HG03045 (cell line): ENCODE data around the gene MED29.
A peak's percentile ranks its signal among the peaks of the same experiment; 100 is the strongest.

Experiments
- ATAC-seq: cut with Tn5 transposase; IDR thresholded peaks from one replicate; pipeline ENCODE4 v1.9.1; 2021; ENCODE audit warnings: mild to moderate bottlenecking, moderate library complexity; ENCODE audit not compliant: unreplicated experiment

Gene MED29

DNA sequence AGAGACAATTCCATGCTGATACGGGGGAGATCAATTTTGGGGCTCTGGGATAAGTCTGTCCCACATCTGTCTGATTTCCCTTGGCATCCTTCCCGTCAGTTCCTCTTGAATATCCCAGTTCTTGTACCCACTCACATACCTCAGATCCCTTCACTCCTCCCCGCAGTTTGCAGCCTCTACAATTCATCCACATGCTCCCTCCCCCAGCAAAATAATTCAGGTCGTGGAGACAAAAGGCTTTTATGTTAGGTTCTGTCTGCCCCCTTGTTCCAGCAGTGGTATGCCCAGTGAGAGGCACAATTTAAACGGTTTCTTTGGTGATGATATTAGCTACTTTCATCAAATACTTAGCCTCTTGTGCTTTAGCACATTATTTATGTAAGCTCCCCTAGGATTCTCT, 35.0 kb downstream of the MED29 start:
- ATAC-seq, result no peak

DNA sequence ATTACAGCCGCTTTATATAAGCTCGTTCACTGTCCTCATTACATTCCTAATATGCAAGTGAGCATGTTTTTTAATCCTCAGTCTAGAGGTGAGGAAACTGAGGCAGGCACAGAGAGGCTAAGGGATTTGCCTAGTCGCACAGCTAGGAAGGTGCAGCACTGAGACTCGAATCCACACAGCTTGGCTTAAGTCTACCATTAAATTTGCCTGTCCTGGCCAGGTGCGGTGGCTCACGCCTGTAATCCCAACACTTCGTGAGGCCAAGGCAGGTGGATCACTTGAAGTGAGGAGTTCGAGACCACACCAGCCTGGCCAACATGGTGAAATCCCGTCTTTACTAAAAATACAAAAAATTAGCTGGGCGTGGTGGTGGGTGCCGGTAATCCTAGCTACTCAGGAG, 36.5 kb downstream of the MED29 start:
- ATAC-seq, result no peak

- no peak for ATAC-seq
Observed at GRCh38 chr19:39428283-39429112, 37.3 kb downstream of the MED29 start.

GRCh38 chr19:39430675-39431593, 39.8 kb downstream of the MED29 start:
- ATAC-seq, result no peak

DNA sequence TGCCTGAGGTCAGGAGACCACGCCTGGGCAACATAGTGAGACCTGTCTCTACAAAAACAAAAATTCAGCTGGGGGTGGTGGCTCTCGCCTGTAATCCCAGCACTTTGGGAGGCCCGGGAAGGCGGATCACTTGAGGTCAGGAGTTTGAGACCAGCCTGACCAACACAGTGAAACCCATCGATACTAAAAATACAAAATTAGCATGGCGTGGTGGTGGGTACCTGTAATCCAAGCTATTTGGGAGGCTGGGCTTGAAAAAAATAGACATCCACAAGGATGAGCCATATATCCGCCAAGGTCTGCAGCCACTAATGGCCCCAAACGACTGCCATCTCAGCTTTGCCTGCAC, 41.5 kb downstream of the MED29 start:
- ATAC-seq, result no peak

- no peak for ATAC-seq
Observed at GRCh38 chr19:39433480-39434079, 42.4 kb downstream of the MED29 start.

DNA sequence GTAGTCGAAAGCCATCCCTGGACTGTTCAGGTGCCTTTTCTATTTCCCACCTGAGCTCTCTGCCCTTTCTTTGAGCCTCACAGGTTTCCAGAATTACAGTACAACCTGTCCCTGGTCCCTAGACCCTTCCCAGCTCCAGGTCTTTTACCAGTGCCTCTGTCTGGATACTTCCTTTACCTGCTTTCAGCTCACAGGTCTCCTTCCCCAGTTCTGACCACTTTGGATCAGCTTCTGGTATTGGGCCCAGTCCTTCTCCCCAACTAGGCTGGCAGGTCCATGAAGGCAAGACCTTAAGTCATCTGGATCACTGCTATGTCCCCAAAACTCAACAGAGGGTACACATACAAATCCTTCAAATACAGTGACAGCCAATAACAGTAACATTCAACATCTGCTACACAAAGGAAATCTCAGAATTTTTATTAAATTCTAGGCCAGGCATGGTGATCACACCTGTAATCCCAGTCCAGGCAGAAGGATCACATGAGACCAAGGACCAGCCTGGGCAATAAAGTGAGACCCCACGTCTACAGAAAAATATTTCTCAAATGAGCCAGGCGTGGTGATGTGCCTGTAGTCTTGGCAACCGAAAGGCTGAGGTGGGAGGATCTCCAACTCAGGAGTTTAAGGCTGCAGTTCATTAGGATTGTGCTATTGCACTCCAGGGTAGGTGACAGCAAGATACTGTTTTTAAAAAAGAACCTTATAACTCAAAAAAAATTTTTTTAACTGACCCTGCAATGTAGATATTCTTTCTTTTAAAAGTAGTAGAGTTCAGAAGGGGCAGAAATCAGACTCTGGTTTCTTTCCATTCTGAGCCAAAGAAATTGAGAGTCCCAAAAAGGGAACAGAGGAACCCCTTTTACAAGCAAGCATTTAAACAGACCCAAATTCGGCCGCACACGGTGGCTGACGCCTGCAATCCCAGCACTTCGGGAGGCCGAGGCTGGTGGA, 43.2 kb downstream of the MED29 start:
- ATAC-seq, result no peak

DNA sequence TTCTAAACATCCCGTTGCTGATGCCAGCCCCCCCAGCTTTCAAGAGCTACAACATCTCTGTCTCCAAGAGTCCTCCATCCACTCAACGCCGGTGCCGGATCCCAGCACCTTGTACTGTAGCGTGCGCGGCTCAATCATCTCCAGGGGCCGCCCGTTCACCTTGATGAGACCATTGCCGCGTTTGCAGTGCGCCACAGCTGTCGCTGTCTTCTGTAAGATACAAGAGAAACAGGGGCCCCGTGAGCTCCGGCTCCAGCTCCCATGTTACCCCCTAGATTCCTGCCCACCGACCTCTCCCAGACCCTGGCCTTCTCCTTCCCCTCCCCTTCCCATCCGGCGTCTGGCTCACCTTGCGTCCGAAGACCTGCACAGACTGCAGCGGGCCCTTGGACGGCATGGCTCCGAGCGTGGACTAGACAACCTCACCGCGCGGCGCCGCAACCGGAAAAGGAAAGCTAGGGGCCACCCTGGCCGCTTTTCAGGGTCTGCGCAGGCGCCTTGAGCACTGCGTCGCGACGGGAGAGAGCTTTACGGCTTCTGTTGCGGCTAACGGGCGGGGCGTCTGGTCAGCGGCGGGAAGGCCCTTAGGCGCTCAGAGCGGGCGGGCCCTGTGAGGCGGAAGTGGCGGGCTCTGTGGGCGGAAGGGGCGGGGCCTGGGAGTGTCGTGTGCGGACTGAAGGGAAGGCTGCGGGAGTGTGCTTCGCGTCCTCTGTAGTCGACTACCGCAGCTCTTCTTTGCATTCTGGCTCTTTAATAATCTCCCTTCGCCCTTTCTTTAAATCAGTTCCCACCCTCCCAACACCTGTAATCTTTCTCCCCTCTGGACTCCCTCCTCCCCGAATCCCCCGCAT, 44.5 kb downstream of the MED29 start, which contains the start of gene RPS16:
RPS16 (minus strand) TSS at position 451 of the 851 bp plus-strand sequence; CDS start at position 397, 54 bp downstream.
- ATAC-seq, result peak; percentile 78

GRCh38 chr19:39436350-39436716, 45.2 kb downstream of the MED29 start:
- ATAC-seq, result no peak

GRCh38 chr19:39438270-39438934, 47.2 kb downstream of the MED29 start:
- ATAC-seq, result no peak

- ATAC-seq, result no peak
Observed at GRCh38 chr19:39444598-39445195, 53.5 kb downstream of the MED29 start.

DNA sequence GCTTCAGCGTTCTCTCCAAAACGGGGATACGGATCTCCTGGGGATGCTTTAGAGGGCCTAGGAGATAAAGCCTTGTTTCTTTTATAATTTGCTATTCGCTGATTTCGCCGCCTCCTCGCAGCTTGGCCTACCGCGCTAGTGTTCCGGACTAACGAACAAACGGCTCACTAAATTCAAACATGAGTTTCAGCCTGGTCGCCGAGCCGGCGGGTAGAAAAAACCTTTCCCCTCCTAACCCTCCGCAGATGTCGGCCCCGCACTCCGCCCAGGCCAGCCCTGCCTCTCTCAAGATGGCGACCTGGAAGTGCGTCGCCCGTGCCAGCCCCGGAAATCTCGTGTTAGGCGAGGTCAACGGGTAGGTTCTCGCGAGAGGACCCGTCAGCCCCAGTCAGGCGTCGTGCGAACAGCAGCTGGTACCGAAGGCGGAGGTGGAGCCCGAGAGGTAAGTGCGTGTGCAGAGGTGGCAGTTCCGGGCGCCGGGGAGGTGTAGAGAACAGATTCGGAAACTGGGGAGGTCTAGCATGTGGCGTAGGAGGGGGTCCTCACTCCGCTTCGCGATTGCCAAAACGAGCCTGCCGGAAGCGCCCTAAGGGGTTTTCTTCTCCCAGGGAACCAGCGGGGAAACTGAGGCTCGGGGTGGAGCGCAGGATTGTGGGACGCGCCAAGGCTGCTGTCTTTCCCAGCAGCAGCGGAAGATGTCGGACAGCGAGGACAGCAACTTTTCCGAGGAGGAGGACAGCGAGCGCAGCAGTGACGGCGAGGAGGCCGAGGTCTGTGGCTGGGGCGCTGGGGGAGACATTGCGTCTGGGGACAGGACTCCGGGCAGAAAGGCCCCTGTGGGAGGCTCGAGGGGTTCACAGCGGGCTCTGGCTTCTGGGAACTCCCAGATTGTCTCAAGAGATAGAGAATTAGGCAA, 54.3 kb downstream of the MED29 start, which contains the start of gene SUPT5H:
SUPT5H (plus strand) TSS at position 387 of the 916 bp plus-strand sequence; CDS start at position 696, 309 bp downstream.
- ATAC-seq, result peak; percentile 81

DNA sequence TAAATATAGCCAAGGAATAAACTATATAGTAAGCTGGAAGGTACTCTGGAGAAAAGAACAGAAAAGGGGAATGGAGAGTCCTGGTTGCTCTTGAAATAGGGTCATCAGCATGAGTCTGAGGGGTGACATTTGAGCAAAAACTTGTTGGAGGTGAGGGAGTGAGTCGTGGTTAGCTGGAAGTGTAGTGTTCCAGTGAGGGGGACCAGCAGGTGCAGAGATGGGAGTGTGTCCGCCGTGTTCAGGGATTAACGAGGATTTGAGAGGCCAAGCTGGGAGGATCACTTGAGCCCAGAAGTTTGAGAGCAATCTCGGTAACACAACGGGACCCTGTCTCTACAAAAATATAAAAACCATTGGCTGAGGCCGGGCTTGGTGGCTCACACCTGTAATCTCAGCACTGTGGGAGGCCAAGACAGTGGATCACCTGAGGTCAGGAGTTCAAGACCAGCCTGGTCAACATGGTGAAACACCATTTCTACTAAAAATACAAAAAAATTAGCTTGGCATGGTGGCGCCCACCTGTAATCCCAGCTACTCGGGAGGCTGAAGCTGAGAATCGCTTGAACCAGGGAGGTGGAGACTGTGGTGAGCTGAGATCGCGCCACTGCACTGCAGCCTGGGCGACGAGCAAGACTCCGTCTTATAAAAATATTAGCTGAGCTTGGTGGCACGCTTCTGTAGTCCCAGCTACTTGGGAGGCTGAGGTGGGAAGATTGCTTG, 55.3 kb downstream of the MED29 start:
- ATAC-seq, result no peak

DNA sequence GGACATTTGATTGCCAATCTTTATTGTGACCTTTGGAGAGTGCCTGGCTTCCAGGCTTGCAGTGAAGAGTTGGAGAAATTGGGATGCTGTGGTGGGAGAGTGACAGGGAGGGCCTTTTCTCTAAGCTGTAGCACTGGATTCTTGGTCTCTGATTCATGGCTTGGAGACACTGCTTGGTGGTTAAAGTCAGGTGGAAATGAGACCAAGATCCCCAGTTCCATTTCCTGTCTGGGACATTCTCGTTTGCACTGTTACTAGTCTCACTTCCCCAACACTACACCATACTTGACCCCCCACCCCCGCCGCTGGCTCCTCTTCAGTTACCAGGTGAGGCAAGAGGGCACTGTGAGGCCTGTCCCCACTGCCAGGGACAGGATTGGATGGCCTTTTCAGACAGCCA, 57.1 kb downstream of the MED29 start:
- ATAC-seq, result no peak

GRCh38 chr19:39449116-39449797, 58.1 kb downstream of the MED29 start:
- no peak for ATAC-seq
